Trophoblast cell (in vitro differentiated cells and primary cell): ENCODE results near the gene RNF152.

Source experiments
- DNase-seq, 2 donors: peaks; one replicate each; pipeline ENCODE4 v3.0.0-alpha.2; 2016
- H2AFZ ChIP-seq: 2 replicates; pipeline ENCODE4 v1.6.1; 2013; ENCODE audit warnings: low read length, moderate library complexity, mild to moderate bottlenecking; ENCODE audit not compliant: insufficient read depth, poor library complexity
- H2AK5ac ChIP-seq: 2 replicates; pipeline ENCODE4 v1.6.1; 2013; ENCODE audit warnings: mild to moderate bottlenecking, low read length
- H2BK120ac ChIP-seq: 2 replicates; pipeline ENCODE4 v1.6.1; 2013; ENCODE audit warnings: low read length, mild to moderate bottlenecking, moderate library complexity; ENCODE audit not compliant: insufficient read depth, poor library complexity
- H2BK12ac ChIP-seq: 2 replicates; pipeline ENCODE4 v1.6.1; 2013; ENCODE audit warnings: mild to moderate bottlenecking, low read length, moderate library complexity
- H2BK5ac ChIP-seq: 2 replicates; pipeline ENCODE4 v1.6.1; 2013; ENCODE audit warnings: low read length, low read depth, moderate library complexity, mild to moderate bottlenecking; ENCODE audit not compliant: poor library complexity
- H3K14ac ChIP-seq: 2 replicates; pipeline ENCODE4 v1.6.1; 2013; ENCODE audit warnings: mild to moderate bottlenecking, low read length
- H3K18ac ChIP-seq: 2 replicates; pipeline ENCODE4 v1.6.1; 2013; ENCODE audit warnings: mild to moderate bottlenecking, low read length
- H3K23ac ChIP-seq: 2 replicates; pipeline ENCODE4 v1.6.1; 2013; ENCODE audit warnings: low read length
- H3K27ac ChIP-seq: 2 replicates; pipeline ENCODE4 v1.5.1; 2013; ENCODE audit warnings: low read depth, mild to moderate bottlenecking, inconsistent platforms, low read length, moderate library complexity
- H3K27me3 ChIP-seq: 2 replicates; pipeline ENCODE4 v1.6.1; 2013; ENCODE audit warnings: inconsistent platforms, mild to moderate bottlenecking, low read length, moderate library complexity; ENCODE audit not compliant: insufficient read depth
- H3K36me3 ChIP-seq, 2 experiments: 1 replicate in 1 of 2; 2 replicates in 1 of 2; pipeline ENCODE4 v1.6.1; 2013; ENCODE audit warnings: low read length in 2 of 2, mild to moderate bottlenecking in 2 of 2, moderate library complexity in 1 of 2; ENCODE audit not compliant: insufficient read depth in 2 of 2, control insufficient read depth in 1 of 2
- H3K4ac ChIP-seq: 2 replicates; pipeline ENCODE4 v1.6.1; 2013; ENCODE audit warnings: low read depth, mild to moderate bottlenecking, low read length, moderate library complexity
- H3K4me1 ChIP-seq, 2 experiments: 1 replicate in 1 of 2; 2 replicates in 1 of 2; pipeline ENCODE4 v1.6.1; 2013; ENCODE audit warnings: low read length in 2 of 2, mild to moderate bottlenecking in 2 of 2, moderate library complexity in 1 of 2; ENCODE audit not compliant: insufficient read depth in 2 of 2, control insufficient read depth in 1 of 2
- H3K4me2 ChIP-seq: 2 replicates; pipeline ENCODE4 v1.6.1; 2013; ENCODE audit warnings: inconsistent platforms, mild to moderate bottlenecking, low read length, moderate library complexity
- H3K4me3 ChIP-seq: 2 replicates; pipeline ENCODE4 v1.5.1; 2013; ENCODE audit warnings: mild to moderate bottlenecking, low read depth, low read length, inconsistent platforms
- H3K79me1 ChIP-seq: one replicate; pipeline ENCODE4 v1.6.1; 2013; ENCODE audit warnings: low read length
- H3K79me2 ChIP-seq: 2 replicates; pipeline ENCODE4 v1.6.1; 2013; ENCODE audit warnings: low read length, mild to moderate bottlenecking; ENCODE audit not compliant: control insufficient read depth, insufficient read depth, poor library complexity
- H3K9ac ChIP-seq: 2 replicates; pipeline ENCODE4 v1.6.1; 2013; ENCODE audit warnings: mild to moderate bottlenecking, low read length
- H3K9me3 ChIP-seq: 2 replicates; pipeline ENCODE4 v1.6.1; 2013; ENCODE audit warnings: low read depth, mild to moderate bottlenecking, control low read depth, inconsistent platforms, low read length; ENCODE audit not compliant: insufficient read depth
- H4K12ac ChIP-seq: 2 replicates; pipeline ENCODE4 v1.6.1; 2013; ENCODE audit warnings: low read depth, mild to moderate bottlenecking, low read length, moderate library complexity
- H4K8ac ChIP-seq: 2 replicates; pipeline ENCODE4 v1.6.1; 2013; ENCODE audit warnings: low read depth, mild to moderate bottlenecking, low read length, moderate library complexity
- H4K91ac ChIP-seq: one replicate; pipeline ENCODE4 v1.6.1; 2013; ENCODE audit warnings: low read depth, mild to moderate bottlenecking, low read length, moderate library complexity
- WGBS: extraction: QIAGEN DNeasy Blood & Tissue Kit; methylation state at CpG from one replicate; pipeline ENCODE4 v1.1.7; 2013; ENCODE audit warnings: missing lambda C conversion rate; ENCODE audit not compliant: insufficient read length, insufficient coverage; ENCODE audit errors: extremely low coverage; 5-methylcytosine and 5-hydroxymethylcytosine counted together

The RNF152 gene

DNA sequence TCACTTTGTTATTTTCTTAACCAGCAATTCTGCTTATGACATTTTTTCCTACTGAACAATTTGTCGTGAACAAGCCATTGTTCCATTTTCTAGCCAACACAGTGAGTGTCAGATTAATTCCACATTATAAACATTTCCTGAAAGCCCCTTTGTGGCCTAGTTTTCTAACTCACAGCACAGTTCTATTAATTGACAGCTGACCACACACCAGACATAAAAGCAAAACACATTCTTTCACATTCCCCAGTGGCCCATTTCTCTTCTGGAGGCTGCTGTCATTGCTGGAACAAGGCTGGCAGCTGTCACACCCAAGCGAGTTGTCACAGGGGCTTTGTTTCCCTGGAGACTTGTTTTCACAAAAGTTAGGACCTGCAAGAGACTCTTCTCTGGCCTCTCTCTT lies 50.7 kb downstream of the RNF152 start:
- no peak overlapping the region for H2AFZ ChIP-seq
- no peak overlapping the region for H2BK12ac ChIP-seq
- no CpG with 5 or more reads among the region's 2 CpGs for WGBS
- no peaks in the 10 kb centered on the region for H3K79me2 ChIP-seq
- H3K9ac ChIP-seq = no peak overlapping the region
- no peak overlapping the region for H3K18ac ChIP-seq
- no peak overlapping the region for H3K4ac ChIP-seq
- no peak overlapping the region for H2BK5ac ChIP-seq
- H3K9me3 ChIP-seq = no peaks in the 10 kb centered on the region
- no peak overlapping the region for H3K27ac ChIP-seq
- H3K27me3 ChIP-seq = no peaks in the 10 kb centered on the region
- H3K14ac ChIP-seq = no peak overlapping the region
- no peak overlapping the region for H3K4me3 ChIP-seq
- H2BK120ac ChIP-seq = no peak overlapping the region
- H3K23ac ChIP-seq = no peak overlapping the region
- no peaks in the 10 kb centered on the region for H3K4me1 ChIP-seq
- H4K8ac ChIP-seq = no peak overlapping the region
- no peaks in the 10 kb centered on the region for H3K79me1 ChIP-seq
- H2AK5ac ChIP-seq = no peak overlapping the region
- DNase-seq = no peak
- H4K12ac ChIP-seq = no peak overlapping the region
- H3K36me3 ChIP-seq = no peaks in the 10 kb centered on the region
- no peak overlapping the region for H3K4me2 ChIP-seq
- H4K91ac ChIP-seq = no peak overlapping the region

GRCh38 chr18:61841706-61842105 lies 51.1 kb downstream of the RNF152 start:
- no peak overlapping the region for H3K4ac ChIP-seq
- no peak overlapping the region for H3K4me3 ChIP-seq
- H3K9me3 ChIP-seq = no peaks in the 10 kb centered on the region
- no peak overlapping the region for H2BK120ac ChIP-seq
- no peak overlapping the region for H3K18ac ChIP-seq
- no CpG with 5 or more reads among the region's 3 CpGs for WGBS
- no peak overlapping the region for H4K8ac ChIP-seq
- H3K27me3 ChIP-seq = no peaks in the 10 kb centered on the region
- no peak overlapping the region for H3K9ac ChIP-seq
- no peak overlapping the region for H3K14ac ChIP-seq
- DNase-seq = no peak
- no peak overlapping the region for H3K4me2 ChIP-seq
- no peaks in the 10 kb centered on the region for H3K79me2 ChIP-seq
- H2AK5ac ChIP-seq = no peak overlapping the region
- H2AFZ ChIP-seq = no peak overlapping the region
- no peaks in the 10 kb centered on the region for H3K36me3 ChIP-seq
- no peak overlapping the region for H3K23ac ChIP-seq
- H3K79me1 ChIP-seq = no peaks in the 10 kb centered on the region
- H2BK5ac ChIP-seq = no peak overlapping the region
- no peak overlapping the region for H3K27ac ChIP-seq
- H2BK12ac ChIP-seq = no peak overlapping the region
- H3K4me1 ChIP-seq = no peaks in the 10 kb centered on the region
- H4K91ac ChIP-seq = no peak overlapping the region
- no peak overlapping the region for H4K12ac ChIP-seq

DNA sequence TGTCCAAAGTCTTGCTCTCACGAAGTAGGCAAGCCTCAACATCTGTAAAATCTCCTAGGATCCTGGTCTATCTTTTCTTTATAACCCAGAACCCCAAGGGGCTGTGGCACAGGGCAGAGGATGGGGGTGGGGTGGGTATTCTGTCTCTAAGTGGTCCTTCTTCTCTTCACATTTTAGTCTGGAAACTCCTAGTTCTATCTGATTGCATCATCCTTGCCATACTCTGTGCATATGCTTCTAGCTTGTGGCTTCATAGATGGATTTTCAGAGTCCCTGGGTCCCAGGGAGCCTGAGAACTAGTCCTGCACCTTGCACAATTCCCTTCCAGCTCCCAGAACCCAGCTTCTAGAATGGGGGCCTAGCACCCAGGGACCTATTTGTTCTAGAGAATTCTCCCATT lies 52.5 kb downstream of the RNF152 start:
- H3K4me3 ChIP-seq = no peak overlapping the region
- H3K79me2 ChIP-seq = no peaks in the 10 kb centered on the region
- H3K27me3 ChIP-seq = no peaks in the 10 kb centered on the region
- no peak overlapping the region for H3K4ac ChIP-seq
- no peak for DNase-seq
- no peak overlapping the region for H2BK5ac ChIP-seq
- no peak overlapping the region for H2BK120ac ChIP-seq
- no peak overlapping the region for H2BK12ac ChIP-seq
- H4K8ac ChIP-seq = no peak overlapping the region
- H3K79me1 ChIP-seq = no peaks in the 10 kb centered on the region
- H3K18ac ChIP-seq = no peak overlapping the region
- no peaks in the 10 kb centered on the region for H3K9me3 ChIP-seq
- no peak overlapping the region for H3K9ac ChIP-seq
- H2AK5ac ChIP-seq = no peak overlapping the region
- H3K4me2 ChIP-seq = no peak overlapping the region
- H3K14ac ChIP-seq = no peak overlapping the region
- H2AFZ ChIP-seq = no peak overlapping the region
- no peak overlapping the region for H3K23ac ChIP-seq
- no peak overlapping the region for H4K12ac ChIP-seq
- H3K27ac ChIP-seq = no peak overlapping the region
- H4K91ac ChIP-seq = no peak overlapping the region
- no peaks in the 10 kb centered on the region for H3K4me1 ChIP-seq
- WGBS = no CpG with 5 or more reads among the region's 1 CpG
- H3K36me3 ChIP-seq = peaks cover 0 to 1% of the 10 kb centered on the region in 2 experiments

DNA sequence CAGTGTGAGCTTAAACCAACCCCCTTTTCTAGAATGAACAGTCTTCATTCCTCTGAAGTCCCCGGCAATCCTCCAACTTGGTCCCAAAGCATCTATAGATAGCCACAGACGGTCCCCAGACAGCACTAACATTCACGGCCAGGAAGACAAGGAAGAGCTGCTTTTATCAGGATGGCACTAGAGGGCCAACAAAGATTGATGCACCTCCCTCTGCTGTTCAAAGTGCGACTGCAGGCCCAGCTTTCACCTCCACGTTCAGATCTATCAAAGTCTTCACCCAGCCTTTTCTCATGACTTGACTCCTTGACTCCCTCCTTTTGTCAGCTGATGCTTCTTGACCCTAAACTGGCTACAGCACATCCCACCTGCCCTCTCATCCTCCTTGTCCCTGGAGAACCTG lies 54.3 kb downstream of the RNF152 start:
- Histone ChIP-seq H4K12ac (no peak overlapping the region), H3K23ac (no peak overlapping the region), H2BK5ac (no peak overlapping the region)

More for the DNA sequence above, 54.3 kb downstream of the RNF152 start:
- no peak for DNase-seq
- Histone ChIP-seq H4K91ac (no peak overlapping the region), H3K36me3 (peaks cover 0 to 1% of the 10 kb centered on the region in 2 experiments), H3K14ac (no peak overlapping the region), H2BK120ac (no peak overlapping the region), H2AFZ (no peak overlapping the region), H3K18ac (peak overlapping the region; percentile 47), H2AK5ac (no peak overlapping the region), H3K4ac (no peak overlapping the region), H3K27me3 (no peaks in the 10 kb centered on the region), H3K27ac (no peak overlapping the region), H3K4me3 (no peak overlapping the region), H3K79me2 (no peaks in the 10 kb centered on the region), H4K8ac (no peak overlapping the region), H3K79me1 (no peaks in the 10 kb centered on the region), H3K9me3 (no peaks in the 10 kb centered on the region), H2BK12ac (no peak overlapping the region), H3K9ac (no peak overlapping the region), H3K4me2 (no peak overlapping the region), H3K4me1 (no peaks in the 10 kb centered on the region)
- no CpG with 5 or more reads among the region's 5 CpGs for WGBS
